ENCODE measurements around the gene SLC16A13. TPM values are rescaled to one million over a fixed set of nuclear protein-coding genes. Genes with fewer than 3 reads are reported as not detected.

Gene SLC16A13, protein sequence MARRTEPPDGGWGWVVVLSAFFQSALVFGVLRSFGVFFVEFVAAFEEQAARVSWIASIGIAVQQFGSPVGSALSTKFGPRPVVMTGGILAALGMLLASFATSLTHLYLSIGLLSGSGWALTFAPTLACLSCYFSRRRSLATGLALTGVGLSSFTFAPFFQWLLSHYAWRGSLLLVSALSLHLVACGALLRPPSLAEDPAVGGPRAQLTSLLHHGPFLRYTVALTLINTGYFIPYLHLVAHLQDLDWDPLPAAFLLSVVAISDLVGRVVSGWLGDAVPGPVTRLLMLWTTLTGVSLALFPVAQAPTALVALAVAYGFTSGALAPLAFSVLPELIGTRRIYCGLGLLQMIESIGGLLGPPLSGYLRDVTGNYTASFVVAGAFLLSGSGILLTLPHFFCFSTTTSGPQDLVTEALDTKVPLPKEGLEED
- 1.00 and 1.7 TPM in 2 replicates for total RNA-seq

DNA sequence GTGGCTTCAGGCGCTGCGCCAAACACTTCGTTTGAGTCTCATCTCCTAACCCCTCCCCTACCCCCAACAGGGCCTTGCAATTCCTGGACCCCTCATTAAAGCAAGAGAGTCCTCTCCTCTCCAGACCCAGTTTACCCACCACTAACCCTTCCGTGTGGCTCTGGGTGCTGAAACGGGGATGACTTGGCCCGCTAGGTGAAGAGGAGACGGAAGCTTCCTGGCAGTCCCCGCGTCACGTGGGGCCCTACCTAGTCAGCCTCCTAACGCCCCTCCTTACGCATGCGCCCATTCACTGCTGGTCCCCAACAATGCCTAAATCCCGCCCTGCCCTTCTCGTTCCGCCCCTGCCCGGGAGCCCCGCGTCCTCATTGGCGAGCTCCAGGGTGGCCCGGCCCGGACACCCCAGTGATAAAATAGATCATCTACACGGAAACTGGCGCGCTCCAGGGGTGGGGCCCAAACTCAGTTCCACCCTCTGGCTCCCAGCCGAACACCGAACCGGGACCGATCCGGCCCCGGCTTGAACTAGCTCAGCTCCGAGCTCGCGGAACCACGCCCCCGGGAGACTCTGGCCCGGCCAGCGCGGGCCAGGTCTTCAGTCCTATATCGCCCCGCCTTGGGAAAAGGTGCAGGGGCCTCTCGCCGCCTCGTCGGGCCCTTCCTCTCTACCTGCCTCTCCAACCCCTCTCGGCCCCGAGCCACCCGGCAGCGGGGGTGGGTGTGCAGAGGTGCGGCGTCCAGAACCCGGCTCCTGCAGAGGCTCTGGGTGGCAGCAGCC, at the start of gene SLC16A13:
TSS of gene SLC16A13 (plus strand) at position 425 of the 778 bp plus-strand sequence. CDS start 368 bp downstream, outside the sequence.

DNA sequence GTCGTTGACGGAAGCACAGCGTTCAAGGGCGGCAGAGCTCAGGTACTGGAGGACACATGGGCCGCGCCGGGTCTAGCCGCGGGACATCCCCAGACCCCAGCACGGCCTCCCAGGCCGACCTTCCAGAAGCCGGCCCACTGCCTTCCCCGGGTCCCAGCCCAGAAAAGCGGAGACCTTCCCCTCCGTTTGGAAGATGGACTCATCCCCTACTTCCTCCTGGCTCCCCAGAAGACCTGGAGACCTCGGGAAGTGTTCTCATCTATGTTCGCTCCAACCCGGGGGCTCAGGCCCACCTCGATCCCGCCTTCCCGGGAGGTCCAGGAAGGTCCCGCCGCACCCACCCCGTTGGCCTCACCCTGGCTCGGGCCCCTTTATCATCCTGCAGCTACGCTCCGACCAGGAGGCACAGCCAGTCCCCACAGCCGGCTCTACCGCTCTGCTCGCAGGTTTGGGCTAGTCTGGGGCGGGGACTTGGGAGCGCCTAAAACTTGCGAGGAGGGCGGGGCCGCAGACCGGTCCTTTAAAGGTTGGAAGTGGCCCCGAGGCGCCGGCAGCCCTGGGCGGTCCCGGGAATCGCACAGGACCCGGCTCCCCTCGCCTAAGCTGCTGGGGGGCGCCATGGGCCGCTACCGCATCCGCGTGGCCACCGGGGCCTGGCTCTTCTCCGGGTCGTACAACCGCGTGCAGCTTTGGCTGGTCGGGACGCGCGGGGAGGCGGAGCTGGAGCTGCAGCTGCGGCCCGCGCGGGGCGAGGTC, 40.1 kb upstream of the SLC16A13 start, which contains the start of gene ALOX12:
TSS of gene ALOX12 (plus strand) at position 550 of the 756 bp plus-strand sequence. CDS start at position 619, 69 bp downstream.

DNA sequence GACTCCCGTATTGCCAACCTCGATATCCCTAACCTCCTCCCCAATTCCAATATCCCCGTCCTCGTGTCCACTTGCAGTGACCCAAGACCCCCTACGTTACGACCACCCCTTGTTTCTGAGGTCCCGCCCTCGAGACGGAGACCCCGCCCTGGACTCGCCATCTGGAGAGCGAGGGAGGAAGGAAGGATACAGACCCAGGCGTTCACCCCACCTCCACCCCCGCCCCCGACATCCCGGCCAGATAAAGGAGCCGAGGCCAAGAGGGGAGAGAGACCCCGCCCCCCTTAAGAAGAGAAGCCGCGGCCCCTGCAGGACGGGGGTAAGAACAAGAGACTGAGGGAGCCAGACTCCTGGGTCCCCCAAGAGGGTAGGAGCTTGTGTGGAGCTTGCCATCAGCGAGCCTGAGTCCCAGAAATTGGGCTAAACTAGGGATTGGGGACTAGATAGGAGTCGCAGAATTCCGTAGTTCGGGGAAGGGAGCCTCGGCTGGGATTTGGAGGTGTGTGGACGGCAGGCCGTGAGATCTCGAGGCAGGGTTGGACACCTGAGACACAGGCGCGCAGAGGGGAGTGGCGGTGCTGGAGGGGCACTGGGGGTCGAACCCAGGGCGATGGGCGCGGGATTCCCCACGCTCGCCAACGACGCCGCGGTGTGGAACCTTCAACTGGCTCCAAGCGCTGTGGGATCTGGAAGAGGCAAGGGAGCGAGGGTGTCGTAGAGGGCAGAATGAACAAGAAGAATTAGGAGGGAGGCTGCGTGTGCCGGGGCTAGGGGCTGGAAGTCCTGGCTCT, 12.8 kb upstream of the SLC16A13 start, which contains the start of gene BCL6B:
TSS of gene BCL6B (plus strand) at position 270 of the 791 bp plus-strand sequence. CDS start 622 bp downstream, outside the sequence.

DNA sequence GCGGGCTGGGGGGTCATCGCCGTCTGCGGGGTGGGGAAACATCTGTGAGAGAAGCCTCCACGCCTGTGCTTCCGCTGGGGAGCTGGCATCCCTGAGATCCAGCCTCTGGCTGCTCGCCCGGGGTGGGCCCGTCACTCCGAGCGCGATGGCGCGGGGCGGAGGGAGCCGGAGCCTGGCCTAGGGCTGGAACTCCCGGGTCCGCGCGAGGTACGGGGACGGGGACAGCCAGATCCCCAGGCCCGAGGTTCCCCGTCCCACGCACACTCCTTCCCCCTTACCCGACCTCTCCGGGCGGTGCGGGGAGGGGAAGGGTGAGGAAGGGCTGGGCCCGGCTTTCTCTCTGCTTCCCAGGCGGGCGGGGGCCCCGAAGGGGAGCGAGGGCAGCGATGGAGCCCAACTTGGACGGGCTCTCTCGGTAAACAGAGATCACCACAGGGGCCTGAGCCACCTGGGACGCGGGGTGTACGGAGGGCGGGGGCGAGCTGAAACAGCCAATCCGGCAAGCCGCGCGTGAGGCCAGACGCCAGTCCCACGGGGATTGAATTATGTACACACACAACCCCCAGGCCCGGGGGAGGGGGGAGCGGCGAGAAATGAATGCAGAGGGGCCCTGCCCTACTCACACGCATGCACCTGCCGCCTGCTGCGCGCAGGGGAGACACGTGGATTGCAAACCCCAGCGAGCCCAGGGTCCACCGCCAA, 7.8 kb downstream of the SLC16A13 start, which contains the start of gene SLC16A11:
TSS of gene SLC16A11 (minus strand) at position 596 of the 702 bp plus-strand sequence. CDS start at position 17, 579 bp downstream.

DNA sequence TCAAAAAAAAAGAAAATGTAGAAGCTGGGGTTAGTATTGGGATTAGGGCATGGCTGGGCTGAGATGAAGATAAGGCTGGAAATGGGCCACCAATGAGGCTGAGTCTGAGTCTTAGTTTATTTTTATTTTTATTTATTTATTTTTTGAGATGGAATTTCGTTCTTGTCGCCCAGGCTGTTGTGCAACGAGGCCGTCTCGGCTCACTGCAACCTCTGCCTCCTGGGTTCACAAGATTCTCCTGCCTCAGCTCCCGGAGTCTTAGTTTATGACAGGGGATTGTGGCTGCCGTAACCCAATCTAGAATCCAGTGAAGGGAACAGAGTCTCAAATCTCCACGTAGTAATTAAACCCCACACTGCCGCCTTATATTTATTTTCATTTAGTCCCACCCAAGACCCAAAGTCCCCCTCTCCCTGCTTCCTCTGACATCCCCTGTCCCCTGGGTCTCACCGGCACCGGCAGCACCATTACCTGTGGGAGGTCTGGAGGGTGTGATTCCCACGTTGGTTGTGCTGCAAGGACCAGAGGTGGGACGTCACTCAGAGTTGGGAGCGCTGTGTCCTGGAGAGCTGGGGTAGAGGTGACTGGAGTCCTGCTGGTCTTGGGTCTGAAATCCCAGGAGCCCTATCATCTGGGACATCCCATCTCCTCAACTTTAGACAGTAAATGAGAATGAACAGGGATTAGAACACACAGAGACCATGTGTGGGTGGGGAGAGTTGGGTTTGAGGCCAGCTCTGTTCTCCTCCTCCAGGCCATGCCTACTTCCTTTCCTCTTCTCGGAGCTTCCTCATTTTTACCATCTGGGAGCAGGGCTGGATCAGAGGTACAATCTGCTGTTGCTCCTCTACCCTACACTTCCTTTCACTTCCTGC, 44.0 kb downstream of the SLC16A13 start, which contains the start of gene CLEC10A:
TSS of gene CLEC10A (minus strand) at position 671 of the 875 bp plus-strand sequence. CDS start 1,439 bp downstream, outside the sequence.

Other genes starting within 250 kb of the SLC16A13 start
- not detected in 2 replicates for gene TEKT1, start 204.3 kb upstream of the SLC16A13 start, total RNA-seq
- 0.75 TPM in 1 of 2 replicates, not detected in the other for gene ALOX12, start 40.0 kb upstream of the SLC16A13 start, total RNA-seq
- gene RNASEK, start 23.4 kb upstream of the SLC16A13 start, total RNA-seq, result 22.7 and 29.7 TPM in 2 replicates
- gene BCL6B, start 13.0 kb upstream of the SLC16A13 start, total RNA-seq, result 0.11 and 0.50 TPM in 2 replicates
- 0.11 and 0.12 TPM in 2 replicates for gene SLC16A11, start 8.1 kb downstream of the SLC16A13 start, total RNA-seq
- not detected in 2 replicates for gene CLEC10A, start 44.2 kb downstream of the SLC16A13 start, total RNA-seq
- gene ASGR2, start 78.8 kb downstream of the SLC16A13 start, total RNA-seq, result not detected in 2 replicates
- 1.3 and 1.4 TPM in 2 replicates for gene ASGR1, start 143.4 kb downstream of the SLC16A13 start, total RNA-seq
- gene DLG4, start 183.8 kb downstream of the SLC16A13 start, total RNA-seq, result 15.9 and 19.2 TPM in 2 replicates
- 162 and 238 TPM in 2 replicates for gene ACADVL, start 183.9 kb downstream of the SLC16A13 start, total RNA-seq
- gene DVL2, start 198.5 kb downstream of the SLC16A13 start, total RNA-seq, result 95.3 and 99.5 TPM in 2 replicates
- gene PHF23, start 203.4 kb downstream of the SLC16A13 start, total RNA-seq, result 42.5 and 45.5 TPM in 2 replicates
- gene GABARAP, start 206.4 kb downstream of the SLC16A13 start, total RNA-seq, result 74.6 and 149 TPM in 2 replicates
- 25.7 and 27.9 TPM in 2 replicates for gene CTDNEP1, start 215.7 kb downstream of the SLC16A13 start, total RNA-seq
- 33.0 and 35.5 TPM in 2 replicates for gene ELP5, start 216.2 kb downstream of the SLC16A13 start, total RNA-seq
- 2.1 and 4.5 TPM in 2 replicates for gene CLDN7, start 226.5 kb downstream of the SLC16A13 start, total RNA-seq
- gene SLC2A4, start 245.7 kb downstream of the SLC16A13 start, total RNA-seq, result under 0.01 TPM in 2 replicates